Measurements from ENCODE around the gene PAM.
"Not testable (repeated sequence)": the region's sequence is repeated elsewhere in the genome, so short reads cannot be mapped to it uniquely, and the experiment has no call there.

PAM gene

DNA sequence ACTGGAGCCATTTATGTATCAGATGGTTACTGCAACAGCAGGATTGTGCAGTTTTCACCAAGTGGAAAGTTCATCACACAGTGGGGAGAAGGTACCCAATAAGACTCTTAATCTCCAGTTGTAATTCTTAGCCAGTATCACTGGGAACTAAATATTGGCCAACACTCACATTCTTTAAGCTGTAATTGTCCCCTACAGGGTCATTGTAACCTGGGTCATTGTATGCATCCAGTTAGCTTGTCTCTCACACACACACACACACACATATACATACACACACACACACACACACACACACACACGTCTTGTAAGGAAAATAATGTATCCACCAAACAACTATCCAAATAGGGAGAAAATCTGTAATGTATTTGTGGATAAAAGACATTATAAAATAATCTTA is 251.8 kb downstream of the PAM start:
- DNase-seq: no peak

DNA sequence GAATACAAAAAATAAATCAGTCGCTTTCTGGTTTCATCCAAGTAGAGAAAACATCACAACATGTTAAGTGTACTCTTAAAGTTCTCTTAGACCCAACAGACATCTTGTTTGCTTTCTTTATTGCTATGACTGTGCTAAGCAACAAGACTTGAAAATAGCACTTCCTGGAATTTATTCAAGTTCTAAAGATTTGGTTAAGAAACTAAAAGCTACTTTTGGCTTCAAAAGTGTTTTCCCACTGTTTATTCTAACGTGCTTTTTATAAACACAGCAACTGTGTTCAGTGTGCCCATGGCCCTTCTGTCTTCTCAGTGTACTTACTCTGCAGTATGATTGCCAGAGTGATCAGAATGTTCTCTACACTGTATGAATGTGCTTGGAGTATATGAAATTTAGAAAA is 255.1 kb downstream of the PAM start:
- no peak for DNase-seq

DNA sequence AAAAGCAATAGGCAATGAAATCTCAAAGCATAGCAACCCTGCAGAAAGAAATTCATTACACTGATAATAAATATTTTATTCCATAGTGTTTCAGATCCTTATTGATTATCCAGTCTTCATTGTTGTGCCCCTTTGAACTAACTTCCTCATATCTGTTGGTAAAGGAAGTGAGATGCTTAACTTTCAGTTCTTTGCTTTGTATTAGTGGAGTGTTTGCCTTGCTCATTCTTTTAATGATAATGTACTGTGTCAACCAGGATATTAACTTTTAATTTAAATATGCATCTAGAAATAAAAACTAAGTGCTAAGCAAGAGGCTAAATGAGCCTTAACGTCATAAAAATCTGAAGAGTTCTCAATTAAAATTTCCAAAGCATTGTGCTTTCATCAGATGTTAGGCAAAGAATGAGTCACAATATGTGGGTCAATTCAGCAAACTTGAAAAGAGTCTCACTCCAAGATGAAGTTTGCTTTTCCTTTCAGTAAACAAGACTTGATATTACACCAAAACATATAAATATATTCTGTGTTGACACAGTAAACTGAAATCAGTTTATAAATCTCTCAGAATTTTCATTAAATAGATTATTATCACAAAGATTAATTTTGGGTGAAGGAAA is 258.9 kb downstream of the PAM start:
- DNase-seq: no peak

DNA sequence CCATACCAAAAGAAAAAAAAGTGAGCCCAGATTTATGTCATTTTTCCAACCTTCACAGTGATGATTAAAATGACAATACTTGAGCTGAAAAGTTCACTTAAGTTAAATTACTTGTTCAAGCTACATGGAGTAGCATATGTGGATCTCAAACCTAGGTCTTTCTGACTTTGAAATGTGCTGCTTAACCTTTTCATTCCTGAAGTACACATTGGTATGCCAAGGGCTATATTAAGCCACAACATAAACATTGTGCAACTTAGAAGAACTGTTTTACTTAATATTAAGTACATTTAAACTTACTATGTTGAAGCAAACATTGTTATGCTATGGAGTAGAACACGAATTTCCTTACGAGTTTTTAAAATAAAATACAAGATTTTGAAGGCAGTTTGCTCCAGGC is 259.9 kb downstream of the PAM start:
- no peak for DNase-seq

DNA sequence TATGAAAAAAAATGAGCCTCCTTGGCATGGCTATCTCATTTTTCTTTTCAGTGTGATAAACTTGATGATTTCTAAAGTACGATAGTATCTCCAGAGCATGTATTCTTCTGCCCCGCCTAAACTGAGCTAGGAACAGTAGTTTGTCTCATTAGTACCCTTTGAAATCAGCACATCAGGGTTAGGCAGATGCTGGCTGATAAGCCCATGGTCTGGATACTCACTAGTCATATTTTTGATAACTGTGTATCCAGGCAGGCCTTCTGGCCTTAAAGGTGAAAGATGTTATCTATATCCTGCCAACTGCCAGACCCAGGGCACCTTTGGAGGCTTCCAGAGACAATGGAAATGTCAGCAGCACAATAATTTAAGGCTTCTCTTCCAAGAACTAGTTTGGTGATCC is 261.1 kb downstream of the PAM start:
- no peak for DNase-seq

DNA sequence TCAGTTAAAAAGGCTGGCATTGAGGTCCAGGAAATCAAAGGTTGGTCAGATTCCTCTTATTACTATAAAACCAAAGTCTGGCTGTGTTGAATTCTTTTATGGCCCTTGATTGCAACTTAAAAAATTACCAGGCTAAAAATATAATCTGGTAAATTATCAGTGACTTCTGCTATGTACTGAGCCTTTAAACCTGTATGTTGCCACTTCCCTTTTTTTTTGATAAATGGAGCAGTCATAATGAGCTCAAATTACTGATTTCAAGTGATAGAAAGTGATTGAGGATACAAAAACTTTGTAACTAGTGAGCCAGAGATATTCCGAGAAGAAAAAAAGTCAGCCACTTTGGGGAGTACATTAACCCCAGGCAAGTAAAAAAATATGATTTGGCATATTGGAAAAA is 264.7 kb downstream of the PAM start:
- no peak for DNase-seq

DNA sequence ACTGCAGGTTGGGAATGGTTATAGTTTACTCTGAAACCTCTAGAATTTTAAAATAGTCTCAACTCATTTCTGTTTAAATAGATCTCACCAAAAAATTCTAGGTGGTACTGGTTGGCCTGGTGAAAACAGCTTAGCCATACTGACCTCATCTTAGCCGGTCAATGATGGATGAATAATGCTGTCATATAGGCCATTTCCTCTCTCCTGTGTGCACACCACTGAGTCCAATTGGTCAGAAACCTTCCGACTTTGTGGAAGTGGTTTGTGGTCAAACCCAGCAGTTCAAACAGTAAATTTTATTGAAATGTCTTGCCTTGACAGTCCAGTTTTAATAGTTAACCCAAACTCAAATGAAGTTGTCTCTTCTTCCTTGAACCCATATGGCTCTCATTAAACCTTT is 266.2 kb downstream of the PAM start:
- DNase-seq: no peak

DNA sequence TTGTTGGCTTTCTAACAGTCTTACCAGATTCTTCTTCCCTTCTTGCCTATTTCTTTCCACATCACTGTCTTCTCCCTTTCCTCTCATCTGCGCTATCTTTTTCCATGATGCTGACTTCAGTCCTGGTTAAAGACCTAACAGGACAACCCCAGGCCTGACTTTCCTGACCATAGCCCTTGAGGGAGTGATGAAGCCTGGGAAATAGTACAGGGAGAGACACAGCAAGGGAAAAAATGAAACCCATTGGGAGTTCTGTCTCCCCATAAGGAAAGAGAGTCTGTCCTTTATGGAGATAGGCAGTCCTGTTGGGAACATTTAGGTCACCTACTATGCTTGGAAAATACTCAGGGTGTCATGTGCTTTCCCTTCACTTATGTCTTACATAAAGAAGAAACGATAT is 272.2 kb downstream of the PAM start:
- no peak for DNase-seq

DNA sequence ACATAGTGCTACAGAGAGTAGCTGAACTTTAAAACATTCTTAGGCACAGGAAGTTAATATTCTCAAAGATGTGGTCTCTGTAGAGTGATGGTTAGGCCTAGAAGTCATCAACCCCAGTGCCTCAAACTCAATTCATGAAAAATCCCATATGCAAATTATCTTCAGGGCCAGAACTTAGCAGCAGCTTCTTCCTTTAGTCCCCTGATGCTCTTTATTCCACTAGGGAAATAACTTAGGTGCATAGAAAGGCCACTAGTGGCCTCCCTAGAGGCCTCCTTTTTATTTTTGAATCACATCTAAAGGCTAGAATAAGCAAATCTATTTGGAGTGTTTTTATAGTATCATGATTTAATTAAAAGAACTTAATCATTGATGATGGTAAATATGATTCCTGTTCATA is 276.5 kb downstream of the PAM start:
- no peak for DNase-seq

DNA sequence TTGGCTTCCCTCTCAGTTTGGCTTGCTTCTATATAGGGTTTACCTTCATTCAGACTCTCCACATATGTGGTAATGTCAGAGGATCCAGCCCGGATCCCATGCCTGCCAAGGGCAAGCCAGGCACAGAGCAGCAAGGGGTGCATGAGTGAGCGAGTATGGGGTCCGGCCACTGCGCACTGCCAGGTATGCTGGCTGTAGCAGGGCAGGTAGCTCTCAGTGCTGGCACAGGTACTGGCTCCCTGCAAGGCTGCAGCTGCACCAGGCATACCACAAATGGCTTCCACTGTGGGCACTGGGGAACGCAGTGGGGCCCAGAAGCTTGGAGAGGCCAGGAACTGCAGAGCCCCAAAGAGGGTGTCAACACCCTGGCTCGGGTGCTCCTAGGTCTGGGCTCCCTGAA is 278.6 kb downstream of the PAM start:
- no peak for DNase-seq

DNA sequence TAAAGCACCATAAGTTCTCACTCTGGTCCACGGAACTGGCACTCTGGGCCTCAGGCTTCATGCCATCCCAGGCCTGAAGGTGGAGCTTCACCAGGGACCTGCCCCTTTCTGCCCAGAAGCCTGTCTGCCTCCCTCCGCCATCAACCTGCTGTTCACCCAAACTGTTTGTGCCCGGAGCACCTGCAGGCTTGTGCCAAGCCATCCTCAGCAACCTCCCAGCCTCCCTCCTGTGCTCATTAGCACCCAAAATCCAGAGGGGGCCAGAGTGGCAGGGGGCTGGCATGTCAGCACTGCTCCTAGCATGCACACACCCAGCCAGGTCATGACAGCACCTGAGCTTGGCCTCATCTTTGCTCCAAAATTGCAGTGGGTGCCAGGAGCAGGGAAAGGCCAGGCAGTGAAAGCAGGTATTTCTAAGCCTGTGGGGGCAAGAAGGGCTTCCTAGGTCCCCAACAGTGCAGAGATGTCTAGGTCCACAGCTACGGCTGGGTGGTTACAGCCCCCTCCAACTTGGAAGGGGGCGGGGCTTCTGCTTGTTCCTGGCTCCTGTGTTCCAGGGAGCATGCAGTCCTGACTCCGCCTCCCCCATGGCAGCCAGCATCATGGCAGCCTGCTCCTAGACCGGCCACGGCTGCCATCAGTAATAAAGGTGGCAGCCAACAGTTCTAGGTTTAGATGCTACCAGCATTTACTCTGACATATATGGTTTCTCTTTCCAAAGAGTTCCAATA is 279.7 kb downstream of the PAM start:
- DNase-seq: no peak

DNA sequence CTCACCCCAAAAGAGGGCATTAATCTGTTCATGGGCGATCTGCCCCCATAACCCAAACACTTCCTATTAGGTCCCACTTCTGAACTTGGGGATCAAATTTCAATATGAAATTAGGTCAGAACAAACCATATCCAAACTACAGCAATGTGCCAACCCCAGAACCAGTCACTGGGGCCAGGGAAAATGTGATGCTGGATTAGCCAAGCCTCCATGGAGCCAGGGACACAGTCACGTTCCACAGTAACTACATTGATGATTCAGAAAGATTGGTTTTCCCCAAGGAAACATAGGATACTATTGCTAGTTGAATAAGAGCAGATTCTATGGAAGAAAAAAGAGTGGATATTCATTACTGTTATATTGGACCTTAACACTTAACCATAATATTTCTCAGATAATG is 280.6 kb downstream of the PAM start:
- DNase-seq: no peak

DNA sequence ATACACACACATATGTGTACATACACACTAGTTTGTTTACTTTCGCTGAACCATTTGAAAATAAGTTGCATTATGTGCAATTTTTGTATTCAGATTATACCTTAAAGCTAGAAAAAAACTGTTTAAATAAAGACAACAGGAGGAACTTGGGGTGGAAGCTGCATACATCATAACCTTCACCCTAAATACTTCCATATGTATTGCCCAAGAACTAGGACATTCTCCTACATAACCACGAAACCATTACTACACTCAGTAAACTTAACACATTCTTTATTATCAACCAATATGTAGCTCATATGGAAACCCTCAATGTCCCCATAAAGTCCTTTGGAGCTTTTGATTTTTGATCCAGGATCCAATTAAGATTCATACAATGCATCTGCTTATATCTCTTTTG is 281.5 kb downstream of the PAM start:
- DNase-seq: no peak

DNA sequence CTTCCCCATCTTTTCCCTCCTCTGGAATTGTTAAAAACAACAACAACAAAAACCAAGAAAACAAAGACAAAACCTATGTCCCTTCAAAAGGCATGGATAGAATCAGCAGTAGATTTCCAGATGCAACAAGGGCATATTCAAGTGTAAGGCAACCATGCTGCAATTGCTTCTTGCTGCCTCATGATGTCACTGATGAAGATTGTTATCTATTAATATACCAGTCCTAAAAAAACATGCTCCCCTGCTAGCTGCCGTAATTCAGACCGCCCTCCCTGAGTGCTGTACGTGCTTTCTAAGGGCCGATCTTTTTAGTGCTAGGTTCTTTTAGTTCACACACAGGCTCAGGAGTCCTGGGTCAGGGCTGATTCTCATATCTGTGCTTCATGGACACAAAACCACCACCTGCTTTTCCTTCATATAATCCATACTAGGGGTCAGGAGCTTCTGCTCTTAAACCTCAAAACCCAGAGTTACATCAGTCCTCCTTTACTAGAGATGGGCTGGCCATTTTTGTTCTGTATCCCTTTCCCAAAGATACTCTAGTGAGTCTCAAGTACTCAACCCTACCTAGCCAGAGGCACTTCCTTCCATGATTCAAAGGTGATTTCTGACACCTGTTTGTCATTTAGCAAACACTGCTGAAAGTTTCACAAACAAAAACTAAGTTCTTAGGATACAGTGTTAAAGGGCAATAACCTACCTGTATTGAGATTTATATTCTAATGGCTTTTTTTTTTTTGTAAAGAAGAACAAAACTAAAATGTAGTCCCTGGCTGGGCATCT is 282.8 kb downstream of the PAM start:
- DNase-seq: no peak

DNA sequence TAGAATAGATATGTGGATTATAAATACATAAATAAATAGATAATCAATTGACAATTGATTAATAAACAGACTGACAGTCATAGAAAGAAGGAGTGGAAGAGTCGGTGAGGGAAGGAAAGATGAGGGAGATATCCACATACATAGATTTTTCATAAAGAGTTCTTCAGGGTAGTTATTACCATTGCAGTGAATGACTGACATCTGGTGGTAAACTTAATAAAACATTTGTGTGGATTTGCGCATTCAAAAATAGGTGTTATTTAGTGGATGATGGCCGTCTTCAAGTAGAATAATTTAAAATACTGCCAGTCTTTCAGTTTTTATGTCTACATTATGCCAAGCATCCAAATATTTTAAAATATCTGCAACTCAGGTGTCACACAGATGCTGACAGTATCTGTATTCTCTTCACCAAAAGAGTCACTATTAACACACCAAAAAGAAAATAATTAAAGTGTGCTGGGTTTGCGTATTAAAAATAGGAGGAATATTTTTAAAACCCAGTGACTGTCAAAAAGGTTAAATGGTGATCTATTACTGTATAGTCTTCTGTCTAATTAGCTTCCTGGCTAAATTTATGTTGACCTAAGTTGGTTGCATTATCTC is 286.1 kb downstream of the PAM start:
- DNase-seq: no peak

DNA sequence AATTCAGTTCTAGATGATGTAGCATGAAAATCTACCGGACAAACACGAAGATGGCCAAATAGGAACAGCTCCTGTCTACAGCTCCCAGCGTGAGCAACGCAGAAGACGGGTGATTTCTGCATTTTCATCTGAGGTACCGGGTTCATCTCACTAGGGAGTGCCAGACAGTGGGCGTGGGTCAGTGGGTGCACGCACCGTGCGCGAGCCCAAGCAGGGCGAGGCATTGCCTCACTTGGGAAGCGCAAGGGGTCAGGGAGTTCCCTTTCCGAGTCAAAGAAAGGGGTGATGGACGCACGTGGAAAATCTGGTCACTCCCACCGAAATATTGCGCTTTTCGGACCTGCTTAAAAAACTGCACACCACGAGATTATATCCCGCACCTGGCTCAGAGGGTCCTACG is 291.6 kb downstream of the PAM start:
- not testable (repeated sequence) for DNase-seq

DNA sequence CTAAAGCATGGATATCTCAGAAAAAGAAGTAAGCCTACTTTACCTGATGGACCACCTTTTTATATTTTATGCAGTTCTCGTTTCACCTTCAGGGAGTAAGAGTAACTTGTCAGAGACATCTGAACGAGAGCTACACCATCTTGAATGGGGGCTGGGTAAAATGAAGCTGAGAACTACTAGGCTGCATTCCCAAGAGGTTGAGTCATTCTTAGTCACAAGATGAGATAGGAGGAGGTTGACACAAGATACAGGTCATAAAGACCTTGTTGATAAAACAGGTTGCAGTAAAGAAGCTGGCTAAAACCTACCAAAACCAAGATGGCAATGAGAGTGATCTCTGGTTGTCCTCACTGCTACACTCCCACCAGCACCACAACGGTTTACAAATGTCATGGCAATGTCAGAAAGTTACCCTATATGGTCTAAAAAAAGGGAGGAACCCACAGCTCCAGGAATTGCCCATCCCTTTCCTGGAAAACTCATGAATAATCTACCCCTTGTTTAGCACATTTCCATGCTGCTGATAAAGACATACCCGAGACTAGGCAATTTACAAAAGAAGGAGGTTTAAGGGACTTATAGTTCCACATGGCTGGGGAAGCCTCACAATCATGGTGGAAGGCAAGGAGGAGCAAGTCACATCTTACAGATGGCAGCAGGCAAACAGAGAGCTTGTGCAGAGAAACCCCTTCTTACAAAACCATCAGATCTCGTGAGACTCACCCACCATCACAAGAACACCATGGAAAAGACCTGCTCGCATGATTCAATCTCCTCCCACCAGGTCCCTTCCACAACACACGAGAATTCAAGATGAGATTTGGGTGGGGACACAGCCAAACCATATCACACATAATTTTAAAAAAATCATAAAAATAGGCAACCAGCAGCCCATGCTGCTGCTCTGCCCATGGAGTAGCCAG is 302.4 kb downstream of the PAM start:
- DNase-seq: no peak

DNA sequence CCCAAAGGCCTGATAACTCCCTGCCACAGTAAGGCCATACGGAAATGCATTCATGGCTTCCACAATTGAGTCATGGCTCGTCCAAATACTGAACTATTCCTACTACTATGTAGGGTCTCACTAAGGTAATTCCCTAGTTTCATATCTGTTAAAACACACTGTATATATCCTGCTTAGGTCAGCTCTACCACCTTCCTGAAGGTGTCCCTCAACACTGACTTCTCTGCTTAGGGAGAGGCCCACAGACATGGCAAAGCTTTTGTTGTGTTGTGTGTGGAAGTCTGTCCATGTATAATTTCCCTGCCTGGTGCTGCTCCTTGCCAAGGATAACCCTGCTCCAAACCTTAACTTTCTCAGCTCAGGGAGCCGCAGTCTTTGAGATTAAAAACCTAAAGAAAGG is 304.4 kb downstream of the PAM start:
- DNase-seq: no peak

DNA sequence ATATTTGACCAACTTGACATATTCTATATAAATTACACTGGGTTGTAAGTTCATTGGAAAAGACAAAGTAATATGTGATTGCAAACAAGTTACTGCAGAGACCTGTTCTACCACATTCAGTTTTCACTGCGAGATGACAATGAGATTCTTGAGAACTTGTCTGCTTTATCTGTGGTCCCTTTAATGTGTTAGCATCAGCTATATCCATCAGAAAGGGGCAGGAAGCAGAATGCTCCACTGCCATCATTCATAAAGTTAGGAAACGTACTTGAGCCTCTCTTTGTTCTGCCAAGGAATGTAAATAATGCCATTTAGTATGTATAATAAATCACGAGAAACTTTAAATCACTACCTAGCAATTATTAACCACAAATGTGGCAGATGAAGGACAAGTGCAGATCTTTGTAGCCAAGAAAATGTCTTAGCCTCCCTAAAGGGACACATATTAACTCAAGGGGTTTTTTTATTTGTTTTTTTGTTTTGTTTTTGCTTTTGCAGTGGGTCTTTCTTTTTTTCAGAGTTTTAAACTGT is 305.4 kb downstream of the PAM start:
- no peak for DNase-seq

DNA sequence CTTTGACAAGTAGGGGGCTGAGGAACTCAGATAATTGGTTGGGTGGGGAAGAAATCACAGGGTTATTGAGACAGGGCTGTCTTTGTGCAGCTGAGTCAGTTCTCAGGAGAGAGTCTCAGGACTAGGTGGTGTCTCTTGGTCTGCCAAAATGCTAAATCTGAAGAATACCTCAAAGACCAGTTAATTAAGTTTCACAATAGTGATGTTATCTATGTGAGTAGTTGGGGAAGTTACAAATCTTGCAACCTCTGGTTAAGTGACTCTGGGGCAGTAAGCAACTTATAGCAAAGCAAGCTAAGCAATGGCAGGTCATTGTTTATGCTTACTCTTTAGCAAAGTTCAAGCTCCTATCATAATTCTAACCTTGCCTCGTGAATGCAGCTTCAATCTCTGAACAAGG is 311.2 kb downstream of the PAM start:
- no peak for DNase-seq

DNA sequence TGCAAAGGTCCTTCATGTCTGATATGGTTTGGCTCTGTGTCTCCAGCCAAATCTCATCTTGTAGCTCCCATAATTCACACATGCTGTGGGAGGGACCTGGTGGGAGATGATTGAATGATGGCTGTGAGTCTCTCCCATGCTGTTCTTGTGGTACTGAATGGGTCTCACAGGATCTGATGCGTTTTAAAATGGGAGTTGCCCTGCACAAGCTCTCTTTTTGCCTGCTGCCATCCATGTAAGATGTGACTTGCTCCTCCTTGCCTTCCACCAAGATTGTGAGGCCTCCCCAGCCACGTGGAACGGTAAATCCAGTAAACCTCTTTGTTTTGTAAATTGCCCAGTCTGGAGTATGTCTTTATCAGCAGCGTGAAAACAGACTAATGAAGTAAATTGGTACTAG is 318.4 kb downstream of the PAM start:
- DNase-seq: not testable (repeated sequence)

DNA sequence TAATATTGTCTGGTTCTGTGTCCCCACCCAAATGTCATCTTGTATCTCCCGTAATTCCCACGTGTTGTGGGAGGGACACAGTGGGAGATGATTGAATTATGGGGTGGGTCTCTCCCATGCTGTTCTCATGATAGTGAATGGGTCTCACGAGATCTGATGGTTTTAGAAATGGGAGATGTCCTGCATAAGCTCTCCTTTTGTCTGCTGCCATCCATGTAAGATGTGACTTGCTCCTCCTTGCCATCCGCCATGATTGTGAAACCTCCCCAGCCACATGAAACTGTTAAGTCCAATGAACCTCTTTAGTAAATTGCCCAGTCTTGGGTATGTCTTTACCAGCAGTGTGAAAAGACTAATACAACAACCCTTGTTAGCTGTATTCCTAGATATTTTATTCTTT is 320.3 kb downstream of the PAM start:
- no peak for DNase-seq

All from activated effector memory CD4-positive, alpha-beta T cell treated with anti-CD3 and anti-CD28 coated beads, Interleukin-2, amount 50 U/mL, for 16 hours (primary cell).